WTC11 (cell line): ENCODE results near the gene RPL21. TPM values are rescaled to one million over a fixed set of nuclear protein-coding genes. Genes with fewer than 3 reads are reported as not detected.

Source experiments
- ATAC-seq: fragments of 200-7000 bp; cut with Tn5 transposase; 2 replicates; pipeline ENCODE4 v1.10.0; 2021; ENCODE audit warnings: mild to moderate bottlenecking, moderate library complexity
- Bru-seq: library from RNA; stranded (reverse); fragments of 400-500 nt; gene quantifications from one replicate; lab custom pipeline; 2021; lab: Mats Ljungman, UMichigan
- CTCF ChIA-PET: fragments of 300-600 bp; sonication (Branson Sonifier 250); formaldehyde crosslinking; loops from one replicate; lab custom pipeline; 2021; ENCODE audit warnings: antibody characterized with exemption; lab: Charles Lee
- POLR2A ChIA-PET: fragments of 350-600 bp; sonication (Branson Sonifier 250); formaldehyde crosslinking; loops from one replicate; lab custom pipeline; 2021; ENCODE audit warnings: antibody characterized with exemption; lab: Charles Lee
- DNase-seq: peaks from one replicate; pipeline ENCODE4 v3.0.0; 2021; ENCODE audit warnings: low spot score
- H3K27ac Mint-ChIP-seq: 2 replicates; pipeline ENCODE4 v1.8.0; 2021; ENCODE audit warnings: mixed read lengths
- H3K27me3 Mint-ChIP-seq: 2 replicates; pipeline ENCODE4 v1.8.0; 2021; ENCODE audit warnings: low read depth, mild to moderate bottlenecking, moderate library complexity, mixed read lengths
- H3K36me3 Mint-ChIP-seq: 2 replicates; pipeline ENCODE4 v1.8.0; 2021; ENCODE audit warnings: mixed read lengths
- H3K4me1 Mint-ChIP-seq: 2 replicates; pipeline ENCODE4 v1.8.0; 2022; ENCODE audit warnings: mixed read lengths
- H3K4me3 Mint-ChIP-seq: 2 replicates; pipeline ENCODE4 v1.8.0; 2021; ENCODE audit warnings: mild to moderate bottlenecking, moderate library complexity, mixed read lengths
- H3K9me3 Mint-ChIP-seq: 2 replicates; pipeline ENCODE4 v1.8.0; 2021; ENCODE audit warnings: mixed read lengths
- ATF1 ChIP-seq: sonication (generic); formaldehyde crosslinking; IDR thresholded peaks from 2 replicates; pipeline ENCODE4 v1.8.1; 2023; ENCODE audit warnings: mild to moderate bottlenecking, moderate library complexity, missing genetic modification reagents
- CREM ChIP-seq: sonication (generic); formaldehyde crosslinking; IDR thresholded peaks from 2 replicates; pipeline ENCODE4 v1.8.1; 2022; ENCODE audit warnings: mild to moderate bottlenecking, missing genetic modification reagents, moderate library complexity
- ESRRA ChIP-seq: sonication (generic); formaldehyde crosslinking; IDR thresholded peaks from 2 replicates; pipeline ENCODE4 v1.8.1; 2022; ENCODE audit warnings: mild to moderate bottlenecking, missing genetic modification reagents, borderline replicate concordance
- FOXP1 ChIP-seq: sonication (generic); formaldehyde crosslinking; IDR thresholded peaks from 2 replicates; pipeline ENCODE4 v1.8.0; 2022; ENCODE audit warnings: missing genetic modification reagents, mild to moderate bottlenecking, moderate library complexity, borderline replicate concordance
- FOXP4 ChIP-seq: sonication (generic); formaldehyde crosslinking; IDR thresholded peaks from 2 replicates; pipeline ENCODE4 v1.8.0; 2022; ENCODE audit warnings: mild to moderate bottlenecking, missing genetic modification reagents
- HMGA2 ChIP-seq: fragments of 250-450 bp; sonication (Bioruptor Pico); IDR thresholded peaks from 2 replicates; pipeline ENCODE4 v1.4.0; 2021; ENCODE audit warnings: mild to moderate bottlenecking, moderate library complexity
- JUN ChIP-seq: sonication (generic); formaldehyde crosslinking; IDR thresholded peaks from 2 replicates; pipeline ENCODE4 v1.8.0; 2023; ENCODE audit warnings: mild to moderate bottlenecking, missing genetic modification reagents
- KAT7 ChIP-seq: sonication (generic); formaldehyde crosslinking; IDR thresholded peaks from 2 replicates; pipeline ENCODE4 v1.8.1; 2023; ENCODE audit warnings: missing genetic modification reagents, mild to moderate bottlenecking, borderline replicate concordance
- MXD4 ChIP-seq: fragments of 250-450 bp; sonication (Bioruptor Pico); IDR thresholded peaks from 2 replicates; pipeline ENCODE4 v1.8.0; 2021; ENCODE audit warnings: mild to moderate bottlenecking, moderate library complexity, borderline replicate concordance
- MYBL2 ChIP-seq: sonication (generic); formaldehyde crosslinking; IDR thresholded peaks from 2 replicates; pipeline ENCODE4 v1.8.1; 2023; ENCODE audit warnings: mild to moderate bottlenecking, moderate library complexity, missing genetic modification reagents
- NFE2L1 ChIP-seq: sonication (generic); formaldehyde crosslinking; IDR thresholded peaks from 2 replicates; pipeline ENCODE4 v1.8.1; 2023; ENCODE audit warnings: missing genetic modification reagents
- NR2C2 ChIP-seq: sonication (generic); formaldehyde crosslinking; IDR thresholded peaks from 2 replicates; pipeline ENCODE4 v1.8.0; 2022; ENCODE audit warnings: mild to moderate bottlenecking, missing genetic modification reagents
- PREB ChIP-seq: sonication (generic); formaldehyde crosslinking; IDR thresholded peaks from 2 replicates; pipeline ENCODE4 v1.8.1; 2022; ENCODE audit warnings: mild to moderate bottlenecking, missing genetic modification reagents, moderate library complexity, borderline replicate concordance
- PRRX2 ChIP-seq: fragments of 250-450 bp; sonication (Bioruptor Pico); IDR thresholded peaks from 2 replicates; pipeline ENCODE4 v1.8.0; 2021; ENCODE audit warnings: mild to moderate bottlenecking
- RELA ChIP-seq: sonication (generic); formaldehyde crosslinking; IDR thresholded peaks from 2 replicates; pipeline ENCODE4 v1.8.1; 2022; ENCODE audit warnings: missing genetic modification reagents, mild to moderate bottlenecking, borderline replicate concordance
- SMAD4 ChIP-seq: sonication (generic); formaldehyde crosslinking; IDR thresholded peaks from 2 replicates; pipeline ENCODE4 v1.8.0; 2022; ENCODE audit warnings: mild to moderate bottlenecking, missing genetic modification reagents
- TCF7 ChIP-seq: sonication (generic); formaldehyde crosslinking; IDR thresholded peaks from 2 replicates; pipeline ENCODE4 v1.8.0; 2022; ENCODE audit warnings: mild to moderate bottlenecking, low read depth, missing genetic modification reagents, moderate library complexity
- ZNF138 ChIP-seq: sonication (generic); formaldehyde crosslinking; conservative IDR thresholded peaks from 2 replicates; pipeline ENCODE4 v1.8.1; 2022; ENCODE audit warnings: mild to moderate bottlenecking, moderate library complexity, missing genetic modification reagents
- ZNF671 ChIP-seq: fragments of 250-450 bp; sonication (Bioruptor Pico); IDR thresholded peaks from 2 replicates; pipeline ENCODE4 v1.8.0; 2021; ENCODE audit warnings: mild to moderate bottlenecking
- long read RNA-seq, 3 experiments: library from RNA in 1 of 3; library from capped mRNA in 1 of 3; library from polyadenylated mRNA in 1 of 3; unstranded in 2 of 3; stranded (forward) in 1 of 3; transcript quantifications; one replicate each; pipeline ENCODE4 v2.0.0, GENCODE V29; 2021
- total RNA-seq: library from RNA; stranded (reverse); gene quantifications from 3 replicates; pipeline ENCODE4 v1.2.3, GENCODE V29; 2021
- TF ChIP-seq, protein P1 (sequence below): fragments of 250-450 bp; sonication (Bioruptor Pico); conservative IDR thresholded peaks from 2 replicates; pipeline ENCODE4 v1.9.0; 2021; ENCODE audit warnings: mild to moderate bottlenecking
- TF ChIP-seq, protein P2 (sequence below): sonication (generic); formaldehyde crosslinking; IDR thresholded peaks from 2 replicates; pipeline ENCODE4 v1.8.1; 2022; ENCODE audit warnings: low read depth, missing genetic modification reagents, borderline replicate concordance
- TF ChIP-seq, protein P3 (sequence below): sonication (generic); formaldehyde crosslinking; IDR thresholded peaks from 2 replicates; pipeline ENCODE4 v1.8.1; 2022; ENCODE audit warnings: mild to moderate bottlenecking, moderate library complexity, missing genetic modification reagents
- TF ChIP-seq, protein P4 (sequence below): sonication (generic); formaldehyde crosslinking; IDR thresholded peaks from 2 replicates; pipeline ENCODE4 v1.8.0; 2022; ENCODE audit warnings: mild to moderate bottlenecking, missing genetic modification reagents
- TF ChIP-seq, protein P5 (sequence below): sonication (generic); formaldehyde crosslinking; IDR thresholded peaks from 2 replicates; pipeline ENCODE4 v1.8.0; 2023; ENCODE audit warnings: missing genetic modification reagents

The RPL21 gene
- total RNA-seq (1,082 to 1,187 TPM (median 1,146 TPM) in 3 replicates), Bru-seq, nascent RNA (percentile 100 among the genes with signal in this experiment)
- long read RNA-seq, experiment 1, transcript RPL21-202 (6 exons, 815 nt) = major isoform, 85 of 144 reads
- long read RNA-seq, experiment 1, transcript RPL21-201 (6 exons, 616 nt) = minor isoform, 21 of 144 reads
- long read RNA-seq, experiment 1, transcript RPL21-204 (6 exons, 641 nt) = minor isoform, 8 of 144 reads
- long read RNA-seq, experiment 1, partial matches to known transcripts = 11 of 144 reads
- long read RNA-seq, experiment 1, other reads (novel, unspliced or antisense) = 12 of 144 reads
- long read RNA-seq, experiment 2, transcript RPL21-204 (6 exons, 641 nt) = minor isoform, 15 of 172 reads
- long read RNA-seq, experiment 2, transcript RPL21-201 (6 exons, 616 nt) = minor isoform, 32 of 172 reads
- long read RNA-seq, experiment 2, transcript RPL21-202 (6 exons, 815 nt) = major isoform, 76 of 172 reads
- long read RNA-seq, experiment 2, transcript RPL21-203 (6 exons, 806 nt) = minor isoform, 6 of 172 reads
- long read RNA-seq, experiment 2, partial matches to known transcripts = 24 of 172 reads
- long read RNA-seq, experiment 2, other reads (novel, unspliced or antisense) = 14 of 172 reads
- long read RNA-seq, experiment 3, transcript RPL21-202 (6 exons, 815 nt) = major isoform, 239 of 262 reads
- long read RNA-seq, experiment 3, transcript RPL21-203 (6 exons, 806 nt) = minor isoform, 7 of 262 reads
- long read RNA-seq, experiment 3, partial matches to known transcripts = 5 of 262 reads
- long read RNA-seq, experiment 3, other reads (novel, unspliced or antisense) = 9 of 262 reads

GRCh38 chr13:27251166-27252091, at the start of gene RPL21:
Gene RPL21, plus strand, starts transcription at chr13:27251558. Its CDS starts 2,219 bp downstream, at chr13:27253777.
- Mint-ChIP-seq H3K27me3 (no peaks in the 10 kb centered on the region; the same call in 1 of the 2 replicates), H3K36me3 (peaks cover 48% of the 10 kb centered on the region), H3K9me3 (no peaks in the 10 kb centered on the region), H3K4me1 (peaks cover 33% of the 10 kb centered on the region), H3K27ac (peak within 1 kb of the TSS; percentile 100), H3K4me3 (peak within 1 kb of the TSS; percentile 94)
- ChIA-PET CTCF (interaction anchor here (0.9 kb wide), 1 partner anchor 74 kb away, joined by 4 read pairs; no protein-coding TSS in a partner anchor), POLR2A (interaction anchor here (1.0 kb wide), 1 partner anchor 19 kb away, joined by 7 read pairs; the partner anchor contains the start of gene RASL11A)
- DNase-seq = peak; percentile 85
- peak; percentile 92 for ATAC-seq
- TF ChIP-seq, protein P1, sequence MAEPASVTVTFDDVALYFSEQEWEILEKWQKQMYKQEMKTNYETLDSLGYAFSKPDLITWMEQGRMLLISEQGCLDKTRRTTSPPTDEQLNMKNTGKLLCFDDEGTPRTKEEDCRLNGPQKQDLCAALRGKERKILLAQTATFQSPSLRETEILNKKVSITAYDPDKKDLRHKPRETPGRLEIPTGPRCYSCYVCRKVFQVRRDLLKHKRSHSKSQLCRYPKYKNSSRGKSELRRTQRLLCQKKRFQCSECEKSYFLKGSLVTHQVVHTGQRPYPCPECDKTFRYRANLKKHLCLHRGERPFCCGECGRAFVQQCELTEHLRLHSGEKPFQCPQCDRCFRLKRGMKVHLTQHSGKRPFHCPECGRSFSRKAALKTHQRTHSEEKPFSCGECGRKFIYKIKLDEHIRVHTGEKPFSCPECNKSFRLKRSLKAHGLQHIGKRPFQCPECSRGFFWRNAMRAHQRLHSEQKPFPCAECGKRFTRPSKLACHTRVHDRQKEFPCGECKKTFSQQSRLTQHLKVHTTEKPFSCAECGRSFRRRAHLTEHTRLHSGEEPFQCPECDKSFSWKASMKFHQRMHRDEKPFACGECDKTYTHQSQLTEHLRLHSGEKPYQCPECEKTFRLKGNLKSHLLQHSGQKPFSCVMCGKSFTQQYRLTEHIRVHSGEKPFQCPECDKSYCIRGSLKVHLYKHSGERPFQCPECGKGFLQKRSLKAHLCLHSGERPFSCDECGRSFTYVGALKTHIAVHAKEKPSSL (CRISPR knock-in tag) = no peak
- no peak for TF ChIP-seq MXD4 (CRISPR knock-in tag)
- TF ChIP-seq ESRRA = peak; percentile 92
- no peak for TF ChIP-seq RELA (CRISPR knock-in tag)
- TF ChIP-seq FOXP1 (CRISPR knock-in tag) = peak; percentile 89
- no peak; the same call in 1 of the 2 replicates for TF ChIP-seq NR2C2 (CRISPR knock-in tag)
- TF ChIP-seq ZNF671 (CRISPR knock-in tag) = peak; percentile 34; the same call in 1 of the 2 replicates
- peak; percentile 81 for TF ChIP-seq FOXP4 (CRISPR knock-in tag)
- peak; percentile 7; the same call in 1 of the 2 replicates for TF ChIP-seq HMGA2 (CRISPR knock-in tag)
- TF ChIP-seq PREB = peak; percentile 67; the same call in 1 of the 2 replicates
- peak; percentile 70; the same call in 1 of the 2 replicates for TF ChIP-seq MYBL2 (CRISPR knock-in tag)
- peak; percentile 62; the same call in 1 of the 2 replicates for TF ChIP-seq NFE2L1
- 0 out of 2 replicates have a peak, but pooled peaks have one; percentile 3 for TF ChIP-seq ATF1 (CRISPR knock-in tag)
- TF ChIP-seq, protein P2, sequence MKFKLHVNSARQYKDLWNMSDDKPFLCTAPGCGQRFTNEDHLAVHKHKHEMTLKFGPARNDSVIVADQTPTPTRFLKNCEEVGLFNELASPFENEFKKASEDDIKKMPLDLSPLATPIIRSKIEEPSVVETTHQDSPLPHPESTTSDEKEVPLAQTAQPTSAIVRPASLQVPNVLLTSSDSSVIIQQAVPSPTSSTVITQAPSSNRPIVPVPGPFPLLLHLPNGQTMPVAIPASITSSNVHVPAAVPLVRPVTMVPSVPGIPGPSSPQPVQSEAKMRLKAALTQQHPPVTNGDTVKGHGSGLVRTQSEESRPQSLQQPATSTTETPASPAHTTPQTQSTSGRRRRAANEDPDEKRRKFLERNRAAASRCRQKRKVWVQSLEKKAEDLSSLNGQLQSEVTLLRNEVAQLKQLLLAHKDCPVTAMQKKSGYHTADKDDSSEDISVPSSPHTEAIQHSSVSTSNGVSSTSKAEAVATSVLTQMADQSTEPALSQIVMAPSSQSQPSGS (CRISPR knock-in tag) = peak; percentile 63
- peak; percentile 60; the same call in 1 of the 2 replicates for TF ChIP-seq JUN (CRISPR knock-in tag)
- TF ChIP-seq SMAD4 (CRISPR knock-in tag) = peak; percentile 52
- TF ChIP-seq CREM = peak; percentile 93
- TF ChIP-seq TCF7 (CRISPR knock-in tag) = 0 out of 2 replicates have a peak, but pooled peaks have one; percentile 44
- TF ChIP-seq, protein P3, sequence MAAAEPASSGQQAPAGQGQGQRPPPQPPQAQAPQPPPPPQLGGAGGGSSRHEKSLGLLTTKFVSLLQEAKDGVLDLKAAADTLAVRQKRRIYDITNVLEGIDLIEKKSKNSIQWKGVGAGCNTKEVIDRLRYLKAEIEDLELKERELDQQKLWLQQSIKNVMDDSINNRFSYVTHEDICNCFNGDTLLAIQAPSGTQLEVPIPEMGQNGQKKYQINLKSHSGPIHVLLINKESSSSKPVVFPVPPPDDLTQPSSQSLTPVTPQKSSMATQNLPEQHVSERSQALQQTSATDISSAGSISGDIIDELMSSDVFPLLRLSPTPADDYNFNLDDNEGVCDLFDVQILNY = peak; percentile 82; the same call in 1 of the 2 replicates
- TF ChIP-seq, protein P4, sequence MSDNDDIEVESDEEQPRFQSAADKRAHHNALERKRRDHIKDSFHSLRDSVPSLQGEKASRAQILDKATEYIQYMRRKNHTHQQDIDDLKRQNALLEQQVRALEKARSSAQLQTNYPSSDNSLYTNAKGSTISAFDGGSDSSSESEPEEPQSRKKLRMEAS = peak; percentile 94
- TF ChIP-seq KAT7 (CRISPR knock-in tag) = 0 out of 2 replicates have a peak, but pooled peaks have one; percentile 90
- no peak for TF ChIP-seq PRRX2 (CRISPR knock-in tag)
- TF ChIP-seq, protein P5, sequence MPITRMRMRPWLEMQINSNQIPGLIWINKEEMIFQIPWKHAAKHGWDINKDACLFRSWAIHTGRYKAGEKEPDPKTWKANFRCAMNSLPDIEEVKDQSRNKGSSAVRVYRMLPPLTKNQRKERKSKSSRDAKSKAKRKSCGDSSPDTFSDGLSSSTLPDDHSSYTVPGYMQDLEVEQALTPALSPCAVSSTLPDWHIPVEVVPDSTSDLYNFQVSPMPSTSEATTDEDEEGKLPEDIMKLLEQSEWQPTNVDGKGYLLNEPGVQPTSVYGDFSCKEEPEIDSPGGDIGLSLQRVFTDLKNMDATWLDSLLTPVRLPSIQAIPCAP (CRISPR knock-in tag) = 0 out of 2 replicates have a peak, but pooled peaks have one; percentile 23
- TF ChIP-seq ZNF138 (CRISPR knock-in tag) = no peak
